IPS-20b (cell line): ENCODE measurements around the gene CYP27B1.
A peak's percentile ranks its signal among the peaks of the same experiment; 100 is the strongest.

Experiments
- H3K27ac ChIP-seq: one replicate; pipeline ENCODE4 v1.5.1; 2013; ENCODE audit warnings: low read length
- H3K27me3 ChIP-seq: 2 replicates; pipeline ENCODE4 v1.6.1; 2013; ENCODE audit warnings: mild to moderate bottlenecking, low read length, inconsistent platforms; ENCODE audit not compliant: insufficient read depth
- H3K36me3 ChIP-seq: 2 replicates; pipeline ENCODE4 v1.6.1; 2013; ENCODE audit warnings: low read depth, mild to moderate bottlenecking, inconsistent platforms, low read length, moderate library complexity; ENCODE audit not compliant: insufficient read depth
- H3K4me1 ChIP-seq: 2 replicates; pipeline ENCODE4 v1.6.1; 2013; ENCODE audit warnings: mild to moderate bottlenecking, control low read depth, inconsistent platforms, low read length, moderate library complexity; ENCODE audit not compliant: insufficient read depth
- H3K4me3 ChIP-seq: 2 replicates; pipeline ENCODE4 v1.5.1; 2013; ENCODE audit warnings: mild to moderate bottlenecking, low read length, inconsistent platforms
- H3K9ac ChIP-seq: 2 replicates; pipeline ENCODE4 v1.6.1; 2013; ENCODE audit warnings: low read depth, mild to moderate bottlenecking, inconsistent platforms, low read length, moderate library complexity
- H3K9me3 ChIP-seq: 2 replicates; pipeline ENCODE4 v1.6.1; 2013; ENCODE audit warnings: mild to moderate bottlenecking, low read depth, low read length, inconsistent platforms; ENCODE audit not compliant: insufficient read depth

The CYP27B1 gene

GRCh38 chr12:57736741-57737466, 30.0 kb downstream of the CYP27B1 start:
- Histone ChIP-seq H3K36me3 (no peaks in the 10 kb centered on the region), H3K27me3 (peaks cover 100% of the 10 kb centered on the region), H3K4me3 (peak overlapping the region; percentile 61; the same call in 1 of the 2 replicates), H3K4me1 (peaks cover 3% of the 10 kb centered on the region; the same call in 1 of the 2 replicates), H3K9me3 (no peaks in the 10 kb centered on the region), H3K9ac (no peak overlapping the region), H3K27ac (no peak overlapping the region)

- Histone ChIP-seq H3K9me3 (no peaks in the 10 kb centered on the region), H3K4me3 (peak overlapping the region; percentile 61; the same call in 1 of the 2 replicates), H3K27ac (no peak overlapping the region), H3K4me1 (peaks cover 3% of the 10 kb centered on the region; the same call in 1 of the 2 replicates), H3K36me3 (no peaks in the 10 kb centered on the region), H3K27me3 (peaks cover 100% of the 10 kb centered on the region), H3K9ac (no peak overlapping the region)
Measured at GRCh38 chr12:57735952-57736740, 30.7 kb downstream of the CYP27B1 start.

- no peak overlapping the region for H3K27ac ChIP-seq
- no peaks in the 10 kb centered on the region for H3K36me3 ChIP-seq
- H3K4me1 ChIP-seq = peaks cover 3% of the 10 kb centered on the region; the same call in 1 of the 2 replicates
- peak overlapping the region; percentile 61; the same call in 1 of the 2 replicates for H3K4me3 ChIP-seq
- peaks cover 100% of the 10 kb centered on the region for H3K27me3 ChIP-seq
- no peak overlapping the region for H3K9ac ChIP-seq
- no peaks in the 10 kb centered on the region for H3K9me3 ChIP-seq
Measured at GRCh38 chr12:57735198-57735855, 31.6 kb downstream of the CYP27B1 start.

- Histone ChIP-seq H3K9ac (no peak overlapping the region), H3K4me3 (no peak overlapping the region), H3K36me3 (no peaks in the 10 kb centered on the region), H3K9me3 (no peaks in the 10 kb centered on the region), H3K27ac (no peak overlapping the region), H3K27me3 (peaks cover 100% of the 10 kb centered on the region), H3K4me1 (peaks cover 3% of the 10 kb centered on the region; the same call in 1 of the 2 replicates)
Measured at GRCh38 chr12:57734591-57734990, 32.3 kb downstream of the CYP27B1 start.

- H3K9ac ChIP-seq = no peak overlapping the region
- no peak overlapping the region for H3K27ac ChIP-seq
- H3K4me1 ChIP-seq = 0 out of 2 replicates have a peak, but pooled peaks cover 3% of the 10 kb centered on the region
- no peaks in the 10 kb centered on the region for H3K9me3 ChIP-seq
- H3K4me3 ChIP-seq = no peak overlapping the region
- no peaks in the 10 kb centered on the region for H3K36me3 ChIP-seq
- H3K27me3 ChIP-seq = peaks cover 100% of the 10 kb centered on the region
Measured at GRCh38 chr12:57733928-57734327, 33.0 kb downstream of the CYP27B1 start.

- peaks cover 100% of the 10 kb centered on the region for H3K27me3 ChIP-seq
- H3K27ac ChIP-seq = no peak overlapping the region
- no peaks in the 10 kb centered on the region for H3K36me3 ChIP-seq
- H3K9ac ChIP-seq = no peak overlapping the region
- no peak overlapping the region for H3K4me3 ChIP-seq
- 0 out of 2 replicates have a peak, but pooled peaks cover 3% of the 10 kb centered on the region for H3K4me1 ChIP-seq
- no peaks in the 10 kb centered on the region for H3K9me3 ChIP-seq
Measured at GRCh38 chr12:57732726-57733593, 33.9 kb downstream of the CYP27B1 start.

- H3K9ac ChIP-seq = no peak overlapping the region
- no peak overlapping the region for H3K4me3 ChIP-seq
- H3K9me3 ChIP-seq = no peaks in the 10 kb centered on the region
- H3K36me3 ChIP-seq = no peaks in the 10 kb centered on the region
- H3K4me1 ChIP-seq = peaks cover 5% of the 10 kb centered on the region; the same call in 1 of the 2 replicates
- H3K27ac ChIP-seq = no peak overlapping the region
- peaks cover 100% of the 10 kb centered on the region for H3K27me3 ChIP-seq
Measured at GRCh38 chr12:57732270-57732669, 34.6 kb downstream of the CYP27B1 start.

GRCh38 chr12:57731411-57732080, 35.3 kb downstream of the CYP27B1 start:
- Histone ChIP-seq H3K4me3 (no peak overlapping the region), H3K27me3 (peaks cover 100% of the 10 kb centered on the region), H3K9me3 (no peaks in the 10 kb centered on the region), H3K27ac (no peak overlapping the region), H3K4me1 (peaks cover 5% of the 10 kb centered on the region; the same call in 1 of the 2 replicates), H3K36me3 (no peaks in the 10 kb centered on the region), H3K9ac (no peak overlapping the region)

- no peak overlapping the region for H3K4me3 ChIP-seq
- peaks cover 99% of the 10 kb centered on the region for H3K27me3 ChIP-seq
- no peaks in the 10 kb centered on the region for H3K36me3 ChIP-seq
Measured at GRCh38 chr12:57730336-57731067, 36.4 kb downstream of the CYP27B1 start.

GRCh38 chr12:57729321-57729844, 37.5 kb downstream of the CYP27B1 start:
- H3K4me3 ChIP-seq = no peak overlapping the region
- no peaks in the 10 kb centered on the region for H3K36me3 ChIP-seq
- H3K9ac ChIP-seq = no peak overlapping the region
- no peak overlapping the region for H3K27ac ChIP-seq
- peaks cover 5% of the 10 kb centered on the region; the same call in 1 of the 2 replicates for H3K4me1 ChIP-seq
- H3K9me3 ChIP-seq = no peaks in the 10 kb centered on the region
- peaks cover 99% of the 10 kb centered on the region for H3K27me3 ChIP-seq

More at GRCh38 chr12:57730336-57731067, 36.4 kb downstream of the CYP27B1 start:
- Histone ChIP-seq H3K9me3 (no peaks in the 10 kb centered on the region), H3K4me1 (peaks cover 5% of the 10 kb centered on the region; the same call in 1 of the 2 replicates), H3K9ac (no peak overlapping the region), H3K27ac (no peak overlapping the region)
